Measurements from ENCODE around the gene TBC1D3B.

DNA sequence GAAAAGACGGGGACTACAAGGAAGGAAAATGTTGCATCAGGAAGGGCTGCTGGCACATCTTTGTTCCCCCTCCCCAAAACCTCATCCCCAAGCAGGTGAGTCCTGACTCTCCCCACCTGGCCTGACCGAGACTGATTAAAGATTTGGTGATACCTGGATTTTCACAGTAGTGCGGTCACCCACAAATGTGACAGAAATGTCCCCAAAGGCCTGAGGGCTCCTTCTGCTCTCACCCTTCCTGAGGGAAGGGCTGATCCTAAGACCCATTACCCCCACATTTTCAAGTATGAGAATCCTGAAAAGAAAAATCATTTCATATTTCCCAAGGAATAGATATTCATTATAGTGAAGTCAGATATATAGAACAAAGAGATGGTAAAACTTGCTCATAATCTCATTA, 28.8 kb downstream of the TBC1D3B start:
- TF ChIP-seq, protein P1, sequence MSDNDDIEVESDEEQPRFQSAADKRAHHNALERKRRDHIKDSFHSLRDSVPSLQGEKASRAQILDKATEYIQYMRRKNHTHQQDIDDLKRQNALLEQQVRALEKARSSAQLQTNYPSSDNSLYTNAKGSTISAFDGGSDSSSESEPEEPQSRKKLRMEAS (CRISPR knock-in tag; IDR thresholded peaks at IDR 0.05), result no peak
- TF ChIP-seq, protein P2, sequence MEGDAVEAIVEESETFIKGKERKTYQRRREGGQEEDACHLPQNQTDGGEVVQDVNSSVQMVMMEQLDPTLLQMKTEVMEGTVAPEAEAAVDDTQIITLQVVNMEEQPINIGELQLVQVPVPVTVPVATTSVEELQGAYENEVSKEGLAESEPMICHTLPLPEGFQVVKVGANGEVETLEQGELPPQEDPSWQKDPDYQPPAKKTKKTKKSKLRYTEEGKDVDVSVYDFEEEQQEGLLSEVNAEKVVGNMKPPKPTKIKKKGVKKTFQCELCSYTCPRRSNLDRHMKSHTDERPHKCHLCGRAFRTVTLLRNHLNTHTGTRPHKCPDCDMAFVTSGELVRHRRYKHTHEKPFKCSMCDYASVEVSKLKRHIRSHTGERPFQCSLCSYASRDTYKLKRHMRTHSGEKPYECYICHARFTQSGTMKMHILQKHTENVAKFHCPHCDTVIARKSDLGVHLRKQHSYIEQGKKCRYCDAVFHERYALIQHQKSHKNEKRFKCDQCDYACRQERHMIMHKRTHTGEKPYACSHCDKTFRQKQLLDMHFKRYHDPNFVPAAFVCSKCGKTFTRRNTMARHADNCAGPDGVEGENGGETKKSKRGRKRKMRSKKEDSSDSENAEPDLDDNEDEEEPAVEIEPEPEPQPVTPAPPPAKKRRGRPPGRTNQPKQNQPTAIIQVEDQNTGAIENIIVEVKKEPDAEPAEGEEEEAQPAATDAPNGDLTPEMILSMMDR (IDR thresholded peaks at IDR 0.05), result no peak

Measured in WTC11 (cell line).